GM18858 (cell line): Measurements from ENCODE around the gene FAM114A2.

Source experiments
- ATAC-seq: cut with Tn5 transposase; IDR thresholded peaks from one replicate; pipeline ENCODE4 v1.9.1; 2021; ENCODE audit not compliant: unreplicated experiment

Gene FAM114A2

GRCh38 chr5:153987301-153987700 is 51.4 kb downstream of the FAM114A2 start:
- ATAC-seq, result no peak

- ATAC-seq, result no peak
These were observed 53.2 kb downstream of the FAM114A2 start for GRCh38 chr5:153985498-153985897.

GRCh38 chr5:153983885-153984284 is 54.8 kb downstream of the FAM114A2 start:
- ATAC-seq, result no peak

DNA sequence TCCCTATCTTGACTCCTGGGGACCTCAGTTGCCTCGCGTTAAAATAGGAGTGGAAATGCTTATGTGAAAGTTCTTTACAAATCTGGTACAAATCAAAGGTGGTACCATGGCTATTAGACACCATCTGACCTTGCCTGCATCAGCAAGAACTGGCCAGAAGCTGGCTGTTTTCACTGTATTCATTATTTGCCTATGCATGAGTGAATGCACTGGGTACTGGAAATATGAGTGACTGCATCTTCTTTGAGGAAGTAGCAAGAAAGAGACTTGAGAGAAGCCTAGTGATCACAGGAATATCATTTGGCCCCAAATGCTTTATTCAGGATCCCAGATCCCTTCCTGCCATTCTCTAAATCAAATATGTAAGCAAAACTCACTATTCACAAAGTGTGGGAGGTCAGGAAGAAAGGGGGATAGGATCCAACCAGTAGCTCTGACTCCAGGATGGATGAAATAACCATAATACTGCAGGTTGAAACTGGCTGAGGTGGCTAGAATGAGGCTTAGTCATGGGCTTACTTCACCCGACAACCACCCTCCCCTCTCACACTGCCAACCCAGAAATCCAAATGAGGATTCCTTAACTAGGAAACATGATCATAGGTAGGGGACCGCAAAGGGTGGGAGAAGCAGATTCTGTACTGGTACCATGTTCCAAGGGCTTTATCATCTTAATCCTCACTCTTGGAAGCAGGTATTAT is 56.7 kb downstream of the FAM114A2 start:
- no peak for ATAC-seq

- no peak for ATAC-seq
These were observed 59.5 kb downstream of the FAM114A2 start for GRCh38 chr5:153979028-153979783.

DNA sequence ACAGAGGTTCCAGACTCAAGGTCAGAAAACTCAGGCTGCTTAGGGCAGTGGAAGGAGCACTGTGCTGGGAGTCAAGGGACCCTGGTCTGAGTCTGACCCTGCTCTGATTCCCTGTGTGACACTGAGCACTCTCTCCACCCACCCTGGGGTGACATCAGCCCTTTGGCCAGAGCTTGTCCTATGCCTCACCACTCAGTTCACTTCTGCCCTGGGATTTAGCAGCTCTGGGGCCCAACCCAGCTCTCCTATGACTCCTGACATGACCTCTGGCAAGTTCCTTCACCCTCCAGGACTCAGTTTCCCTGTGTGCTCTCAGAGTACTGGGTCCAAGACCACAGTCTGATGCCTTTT is 63.9 kb downstream of the FAM114A2 start:
- ATAC-seq, result no peak

GRCh38 chr5:153974131-153974812 is 64.4 kb downstream of the FAM114A2 start:
- no peak for ATAC-seq

GRCh38 chr5:153972240-153972639 is 66.5 kb downstream of the FAM114A2 start:
- ATAC-seq, result no peak

DNA sequence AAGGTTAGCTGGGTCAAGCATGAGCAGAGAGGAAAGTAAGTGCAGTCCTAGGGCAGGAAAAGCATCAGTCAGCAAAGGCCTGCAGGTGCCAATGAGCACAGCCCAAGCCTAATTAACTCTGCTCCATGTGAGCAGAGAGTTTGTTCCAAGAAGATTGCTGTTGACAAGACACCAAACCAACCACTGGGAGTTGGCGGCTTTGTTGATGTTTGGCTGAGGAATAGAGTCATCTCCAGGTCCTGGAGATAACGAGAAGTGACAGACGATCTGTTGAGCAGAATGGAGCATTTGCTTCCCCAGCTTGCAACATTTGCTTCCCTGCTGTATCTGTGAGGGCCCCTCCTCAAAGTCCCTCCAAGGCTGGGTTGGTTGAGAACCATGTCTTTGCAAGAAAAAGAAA is 68.2 kb downstream of the FAM114A2 start:
- no peak for ATAC-seq

- no peak for ATAC-seq
These were observed 69.2 kb downstream of the FAM114A2 start for GRCh38 chr5:153969563-153969895.

- ATAC-seq, result no peak
These were observed 69.7 kb downstream of the FAM114A2 start for GRCh38 chr5:153968761-153969562.

DNA sequence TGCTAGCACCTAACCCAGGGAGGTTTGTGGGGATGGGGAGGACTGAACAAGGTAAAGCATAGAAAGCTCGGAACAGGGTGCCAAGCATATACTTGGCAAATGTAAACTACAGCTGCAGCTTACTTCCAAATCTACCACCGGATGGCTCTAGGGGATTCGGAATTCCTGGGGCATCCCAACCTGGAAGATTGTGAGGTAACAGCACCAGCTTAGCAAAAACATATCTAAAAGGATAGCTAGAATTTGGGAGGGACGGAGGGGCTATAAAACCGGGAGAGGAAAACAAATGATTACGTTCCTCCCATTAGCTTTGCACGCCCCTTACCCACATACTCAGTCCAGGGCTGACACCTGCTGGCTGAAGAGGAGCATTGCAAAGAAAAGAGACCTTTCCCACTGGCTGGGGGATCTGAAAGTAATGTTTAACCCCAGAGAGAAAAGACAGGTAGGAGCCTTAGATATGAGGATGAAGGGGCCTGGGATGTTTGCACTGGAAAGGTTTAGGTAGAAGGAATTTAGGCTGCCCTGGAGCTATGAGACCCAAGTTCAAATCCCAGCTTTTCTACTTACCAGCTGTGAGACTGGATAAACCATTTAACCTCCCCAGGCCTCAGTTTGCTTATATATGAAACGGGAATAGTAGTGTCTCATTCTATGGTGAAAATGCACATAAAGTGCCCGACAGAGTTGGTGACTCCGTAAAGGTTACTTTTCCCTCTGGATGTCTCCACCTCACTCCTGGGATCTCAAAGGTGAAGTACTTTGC is 73.6 kb downstream of the FAM114A2 start:
- peak; percentile 78 for ATAC-seq

DNA sequence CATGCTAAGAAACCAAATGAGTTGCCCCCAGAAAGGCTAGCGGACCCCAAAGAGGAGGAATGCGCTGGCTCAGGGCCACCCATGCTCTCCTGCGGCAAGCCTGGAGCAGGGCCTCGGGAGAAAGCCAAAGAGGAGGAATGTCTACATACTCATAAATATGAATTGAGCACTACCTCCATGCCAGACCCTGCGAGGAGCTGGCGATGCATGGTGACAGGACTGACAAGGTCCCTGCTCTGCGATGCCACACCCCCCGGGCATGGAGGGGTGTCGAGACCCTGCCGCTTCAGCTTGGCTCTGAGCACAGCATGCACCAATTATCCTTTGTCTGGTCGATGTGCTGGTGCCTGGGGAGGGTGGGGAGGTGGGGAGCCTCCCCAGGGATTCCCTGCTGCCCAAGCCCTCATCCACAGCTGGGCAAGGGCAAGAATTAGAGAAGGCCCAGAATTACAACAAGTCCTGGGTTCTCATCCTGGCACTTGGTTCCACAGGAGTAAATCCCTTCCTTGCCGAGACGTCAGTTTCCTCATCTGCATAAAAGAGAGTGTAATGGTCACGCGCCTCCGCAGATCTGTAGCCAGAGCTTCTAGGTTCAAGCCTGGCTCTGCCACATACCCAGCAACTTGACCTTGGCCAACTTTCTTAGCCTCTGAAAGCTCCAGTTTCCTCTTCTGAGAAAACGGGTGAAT is 74.4 kb downstream of the FAM114A2 start:
- ATAC-seq, result no peak

DNA sequence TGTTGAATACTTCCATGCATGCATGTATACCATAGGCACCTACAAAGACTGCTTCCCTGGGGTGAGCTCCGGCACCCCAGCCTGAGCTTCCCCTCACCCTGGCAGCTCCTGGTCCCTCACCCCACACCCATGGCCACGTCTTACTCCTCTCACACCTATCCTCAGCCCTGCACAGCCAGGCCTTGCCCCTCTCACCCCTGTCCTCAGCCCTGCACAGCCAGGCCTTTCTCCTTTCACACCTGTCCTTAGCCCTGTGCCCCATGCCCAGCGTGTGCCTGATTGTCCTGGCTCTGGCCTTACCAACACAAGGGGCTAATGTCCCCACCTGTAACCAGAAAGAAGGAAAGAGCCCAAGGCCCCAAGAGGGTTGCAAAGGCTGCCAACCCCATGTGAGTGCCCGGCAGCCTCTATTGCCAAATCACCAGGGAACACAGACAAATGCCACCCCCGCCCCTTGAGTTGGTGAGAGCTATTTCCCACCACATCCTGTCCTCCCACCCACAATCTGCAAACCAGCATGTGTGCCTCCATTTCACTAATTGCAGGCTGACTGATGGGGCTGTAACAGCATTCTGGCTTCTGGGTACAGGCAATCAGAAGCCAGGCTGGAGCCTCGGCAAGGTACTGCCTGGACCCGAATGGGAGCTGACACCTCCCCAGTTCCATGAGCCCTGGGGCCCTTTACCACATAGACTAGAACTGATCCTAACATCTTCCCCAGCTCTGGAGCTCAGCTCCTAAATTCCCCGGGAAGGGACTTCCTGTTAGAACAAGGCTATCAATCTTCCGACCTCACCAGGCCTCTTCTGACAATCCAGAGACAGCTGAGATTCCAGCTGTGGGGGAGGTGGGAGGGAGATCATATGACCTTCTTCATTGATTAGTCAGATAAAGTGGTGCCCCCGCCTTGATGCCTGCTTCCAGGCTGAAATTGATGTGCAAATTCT is 78.2 kb downstream of the FAM114A2 start:
- ATAC-seq, result no peak

DNA sequence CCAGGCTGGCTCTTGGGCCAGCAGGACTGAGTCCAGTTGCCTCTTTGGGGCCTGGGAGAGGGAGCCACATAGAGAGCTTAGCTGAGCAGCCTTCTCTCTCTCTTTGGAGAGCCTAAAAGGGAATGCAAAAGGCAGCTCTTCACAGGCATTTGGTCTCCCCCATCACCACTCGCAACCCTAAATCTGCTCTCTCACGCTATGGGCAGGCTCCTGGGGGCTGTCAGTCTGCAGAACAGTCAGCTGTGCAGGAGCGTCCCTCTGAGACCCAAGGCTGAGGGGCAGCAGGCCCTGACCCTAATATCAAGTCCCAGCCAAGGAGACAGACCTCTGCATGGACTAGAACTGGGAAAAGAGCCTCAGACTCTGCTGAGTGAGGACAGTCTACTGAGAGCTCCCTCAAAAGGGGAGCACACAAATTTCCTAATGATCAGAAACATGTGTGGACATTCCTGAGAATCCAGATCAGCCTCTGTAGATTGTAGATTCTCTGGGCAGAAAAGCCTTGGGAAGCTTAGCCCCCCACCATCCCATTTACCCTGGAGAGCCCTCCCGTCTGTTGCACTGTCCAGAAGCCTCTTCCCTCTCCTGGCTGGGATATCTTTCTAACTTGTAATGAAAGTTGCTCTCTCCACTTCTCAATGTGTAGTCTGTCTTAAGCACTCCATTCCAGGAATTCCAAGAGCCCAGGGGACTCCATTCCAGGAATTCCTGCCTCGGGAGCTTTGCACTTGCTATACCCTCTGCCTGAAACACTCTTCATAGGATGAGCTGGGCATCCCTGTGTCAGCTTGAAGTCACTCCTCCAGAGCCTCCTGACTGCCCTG is 79.4 kb downstream of the FAM114A2 start:
- no peak for ATAC-seq

- no peak for ATAC-seq
These were observed 81.5 kb downstream of the FAM114A2 start for GRCh38 chr5:153957205-153957604.

DNA sequence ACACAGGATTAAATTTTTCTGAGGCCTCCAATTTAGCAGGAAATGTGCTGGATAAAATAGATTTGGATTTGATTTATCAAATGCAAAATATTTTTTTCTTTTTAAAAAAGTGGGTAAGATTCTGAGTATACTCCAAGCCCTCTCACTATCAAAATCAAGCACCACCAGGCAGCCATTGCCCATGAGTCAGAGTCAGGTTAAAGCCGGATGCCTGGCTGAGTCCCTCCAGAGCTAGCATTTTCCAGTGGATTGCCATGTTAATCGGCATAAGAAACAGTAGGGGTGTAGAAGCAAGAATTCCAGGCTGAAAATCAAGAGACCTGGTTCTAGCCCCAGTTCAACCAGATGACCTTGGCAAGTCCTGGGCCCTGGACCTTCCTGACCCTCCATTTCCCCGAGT is 85.3 kb downstream of the FAM114A2 start:
- no peak for ATAC-seq

GRCh38 chr5:153952893-153953292 is 85.8 kb downstream of the FAM114A2 start:
- ATAC-seq, result no peak
